Esophagus muscularis mucosa (tissue), 3 donors: ENCODE measurements around the gene FAM170A.

ENCODE experiments used
- CTCF ChIP-seq, 3 experiments: fragments of 200-600 bp in 2 of 3; fragments of 450-650 bp in 1 of 3; sonication (generic) in 2 of 3; IDR thresholded peaks; one replicate each; pipeline ENCODE4 v1.5.1; 2017 to 2019; ENCODE audit warnings: antibody characterized with exemption in 3 of 3, mild to moderate bottlenecking in 2 of 3, moderate library complexity in 1 of 3
- POLR2A ChIP-seq: fragments of 450-650 bp; IDR thresholded peaks from one replicate; pipeline ENCODE4 v1.6.1; 2017; ENCODE audit warnings: antibody characterized with exemption, moderate library complexity, mild to moderate bottlenecking, low read depth
- POLR2AphosphoS5 ChIP-seq, 2 donors: sonication (generic); formaldehyde crosslinking; IDR thresholded peaks; one replicate each; pipeline ENCODE4 v1.6.1; 2017; ENCODE audit warnings: antibody characterized with exemption in 2 of 2

GRCh38 chr5:119597728-119598298, 31.5 kb upstream of the FAM170A start:
- TF ChIP-seq CTCF (IDR thresholded peaks at IDR 0.05) (no peak), POLR2A (no peak), POLR2AphosphoS5 (IDR thresholded peaks at IDR 0.05) (no peak)
